GM04503 (cell line): ENCODE results near the gene STEAP3.

Source experiments
- DNase-seq: peaks from one replicate; pipeline ENCODE4 v3.0.0-alpha.2; 2012; ENCODE audit warnings: low read depth

STEAP3 gene

GRCh38 chr2:119227346-119227745 is 3.7 kb downstream of the STEAP3 start:
- no peak for DNase-seq

- no peak for DNase-seq
Observed at GRCh38 chr2:119228136-119228535, 4.5 kb downstream of the STEAP3 start.

GRCh38 chr2:119228964-119229363 is 5.3 kb downstream of the STEAP3 start:
- DNase-seq, result no peak

- no peak for DNase-seq
Observed at GRCh38 chr2:119229716-119230115, 6.1 kb downstream of the STEAP3 start.

GRCh38 chr2:119230219-119231185 is 6.9 kb downstream of the STEAP3 start:
- no peak for DNase-seq

- no peak for DNase-seq
Observed at GRCh38 chr2:119231975-119232665, 8.5 kb downstream of the STEAP3 start.

- DNase-seq, result no peak
Observed at GRCh38 chr2:119232666-119232993, 9.0 kb downstream of the STEAP3 start.

- peak; percentile 21 for DNase-seq
Observed at GRCh38 chr2:119233326-119234020, 9.8 kb downstream of the STEAP3 start.

- no peak for DNase-seq
Observed at GRCh38 chr2:119234021-119235019, 10.7 kb downstream of the STEAP3 start.

- DNase-seq, result no peak
Observed at GRCh38 chr2:119236796-119237195, 13.2 kb downstream of the STEAP3 start.

- no peak for DNase-seq
Observed at GRCh38 chr2:119240311-119241204, 16.9 kb downstream of the STEAP3 start.

- no peak for DNase-seq
Observed at GRCh38 chr2:119241205-119241532, 17.5 kb downstream of the STEAP3 start.

- DNase-seq, result no peak
Observed at GRCh38 chr2:119242276-119243119, 18.9 kb downstream of the STEAP3 start.

- DNase-seq, result no peak
Observed at GRCh38 chr2:119243621-119244020, 20.0 kb downstream of the STEAP3 start.

GRCh38 chr2:119245076-119245840 is 21.6 kb downstream of the STEAP3 start:
- no peak for DNase-seq

GRCh38 chr2:119245841-119246230 is 22.2 kb downstream of the STEAP3 start:
- DNase-seq, result no peak

GRCh38 chr2:119246884-119247843 is 23.5 kb downstream of the STEAP3 start:
- DNase-seq, result no peak

- no peak for DNase-seq
Observed at GRCh38 chr2:119247844-119248271, 24.2 kb downstream of the STEAP3 start.
